A549 treated with DMSO at 1 μM for 4 hours (cell line): Measurements from ENCODE around the gene BSN. TPM values are rescaled to one million over a fixed set of nuclear protein-coding genes. Genes with fewer than 3 reads are reported as not detected.

Experiments
- total RNA-seq: library from RNA; stranded (reverse); fragments of 200-300 nt; extraction: Qiagen RNA extraction; gene quantifications from 5 replicates; pipeline ENCODE4 v1.2.3, GENCODE V29; 2022; ENCODE audit warnings: low read depth

Gene BSN
- 0.16 to 0.37 TPM (median 0.17 TPM) in 5 replicates for total RNA-seq

GRCh38 chr3:49553692-49554632 lies at the start of gene BSN:
TSS of gene BSN (plus strand) at chr3:49554477. CDS start at chr3:49554603, 126 bp downstream.

GRCh38 chr3:49673715-49674496 lies 119.6 kb downstream of the BSN start, which contains the start of gene APEH:
TSS of gene APEH (plus strand) at chr3:49674351. CDS start at chr3:49674402, 51 bp downstream.

GRCh38 chr3:49689046-49689907 lies 135.0 kb downstream of the BSN start, which contains the start of the genes MST1 and RNF123:
TSS of gene MST1 (minus strand) at chr3:49689474. CDS start at chr3:49688691, 783 bp downstream.
TSS of gene RNF123 (plus strand) at chr3:49689557. CDS start at chr3:49691166, 1,609 bp downstream.

DNA sequence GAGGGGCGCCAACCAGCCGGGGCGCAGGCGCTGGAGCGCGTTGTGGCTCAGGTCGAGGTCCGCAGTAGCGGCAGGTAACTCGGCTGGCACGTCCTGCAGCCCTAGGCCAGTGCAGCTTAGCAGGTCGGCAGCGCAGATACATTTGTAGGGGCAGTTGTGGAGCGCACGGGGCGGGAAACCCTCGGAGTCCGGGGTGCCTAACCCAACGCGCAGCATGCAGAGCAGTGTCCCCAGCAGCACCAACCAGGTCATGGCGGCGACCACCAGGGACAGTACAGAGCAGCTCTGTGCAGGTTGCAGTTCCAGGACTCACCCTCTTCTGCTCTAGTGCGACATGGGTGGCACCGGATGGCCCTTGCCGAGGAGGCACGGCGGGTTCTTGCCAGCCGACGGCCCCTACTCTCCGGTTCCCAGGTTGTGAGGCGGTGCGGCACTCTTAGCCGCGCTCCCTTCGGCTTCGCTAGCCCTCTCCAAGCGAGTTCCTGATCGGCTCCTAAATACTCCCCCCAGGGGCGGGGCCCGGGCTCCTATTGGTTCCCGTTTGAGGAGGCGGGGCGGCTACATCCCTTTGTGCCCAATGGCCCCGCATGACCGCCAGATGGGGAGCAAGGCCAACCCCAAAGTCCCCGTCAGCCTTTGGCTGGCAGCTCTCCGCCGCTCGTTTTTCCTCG lies 165.1 kb downstream of the BSN start, which contains the start of gene AMIGO3:
TSS of gene AMIGO3 (minus strand) at position 471 of the 671 bp plus-strand sequence. CDS start at position 252, 219 bp downstream.

Other genes with a start within 250 kb of the BSN start
- gene USP4, start 214.4 kb upstream of the BSN start, total RNA-seq, result 11.1 to 15.8 TPM (median 13.1 TPM) in 5 replicates
- gene GPX1, start 196.1 kb upstream of the BSN start, total RNA-seq, result 250 to 299 TPM (median 274 TPM) in 5 replicates
- gene RHOA, start 142.5 kb upstream of the BSN start, total RNA-seq, result 463 to 497 TPM (median 486 TPM) in 5 replicates
- 23.0 to 25.1 TPM (median 24.1 TPM) in 5 replicates for gene TCTA, start 142.1 kb upstream of the BSN start, total RNA-seq
- gene AMT, start 132.0 kb upstream of the BSN start, total RNA-seq, result 0.24 to 0.62 TPM (median 0.26 TPM) in 5 replicates
- gene NICN1, start 125.2 kb upstream of the BSN start, total RNA-seq, result 5.7 to 7.5 TPM (median 6.3 TPM) in 5 replicates
- 49.8 to 62.9 TPM (median 60.1 TPM) in 5 replicates for gene DAG1, start 84.2 kb upstream of the BSN start, total RNA-seq
- gene APEH, start 119.9 kb downstream of the BSN start, total RNA-seq, result 60.6 to 69.3 TPM (median 65.2 TPM) in 5 replicates
- gene MST1, start 135.0 kb downstream of the BSN start, total RNA-seq, result 1.1 to 1.8 TPM (median 1.5 TPM) in 5 replicates
- gene RNF123, start 135.1 kb downstream of the BSN start, total RNA-seq, result 10.6 to 16.2 TPM (median 15.8 TPM) in 5 replicates
- gene AMIGO3, start 165.2 kb downstream of the BSN start, total RNA-seq, result 0.48 to 0.91 TPM (median 0.61 TPM) in 5 replicates
- gene GMPPB, start 169.5 kb downstream of the BSN start, total RNA-seq, result 15.0 to 21.3 TPM (median 19.4 TPM) in 5 replicates
- 20.6 to 23.6 TPM (median 21.8 TPM) in 5 replicates for gene IP6K1, start 232.1 kb downstream of the BSN start, total RNA-seq
- 0.15 to 0.46 TPM (median 0.30 TPM) in 5 replicates for gene CDHR4, start 245.4 kb downstream of the BSN start, total RNA-seq
- 1.6 to 1.7 TPM (median 1.6 TPM) in 5 replicates for gene INKA1, start 248.8 kb downstream of the BSN start, total RNA-seq